Lung (tissue), 12 donors: ENCODE results near the gene HIBADH. TPM values are rescaled to one million over a fixed set of nuclear protein-coding genes. Genes with fewer than 3 reads are reported as not detected.
A peak's percentile ranks its signal among the peaks of the same experiment; 100 is the strongest.

Experiments
- ATAC-seq: fragments of 200-7000 bp; cut with Tn5 transposase; one replicate; pipeline ENCODE4 v1.9.1; 2020; ENCODE audit warnings: moderate number of reproducible peaks; ENCODE audit not compliant: insufficient read depth, low FRiP score
- DNase-seq, 3 donors: peaks; one replicate each; pipeline ENCODE4 v3.0.0-alpha.2; 2013 to 2017
- H3K27ac ChIP-seq, 2 donors: one replicate each; pipeline ENCODE4 v1.5.1; 2013; ENCODE audit warnings: mild to moderate bottlenecking in 2 of 2, moderate library complexity in 2 of 2, control low read depth in 1 of 2, inconsistent platforms in 1 of 2, low read depth in 1 of 2, low read length in 1 of 2
- H3K27me3 ChIP-seq, 3 donors: one replicate each; pipeline ENCODE4 v1.5.1; 2013; ENCODE audit warnings: low read length in 2 of 3; ENCODE audit not compliant: control insufficient read depth in 3 of 3, insufficient read depth in 3 of 3
- H3K36me3 ChIP-seq, 4 donors: one replicate each; pipeline ENCODE4 v1.5.1; 2013; ENCODE audit warnings: low read length in 4 of 4, mild to moderate bottlenecking in 1 of 4, moderate library complexity in 1 of 4; ENCODE audit not compliant: control insufficient read depth in 4 of 4, insufficient read depth in 4 of 4
- H3K4me1 ChIP-seq, 5 donors: one replicate each; pipeline ENCODE4 v1.5.1; 2013; ENCODE audit warnings: low read length in 5 of 5, mild to moderate bottlenecking in 2 of 5, moderate library complexity in 1 of 5; ENCODE audit not compliant: control insufficient read depth in 5 of 5, insufficient read depth in 5 of 5
- H3K4me3 ChIP-seq: one replicate; pipeline ENCODE4 v1.5.1; 2013; ENCODE audit warnings: mild to moderate bottlenecking, control low read depth, moderate library complexity
- H3K9ac ChIP-seq, 2 donors: one replicate each; pipeline ENCODE4 v1.5.1; 2013; ENCODE audit warnings: low read length in 2 of 2, control low read depth in 1 of 2; ENCODE audit not compliant: insufficient read depth in 1 of 2
- H3K9me3 ChIP-seq, 4 donors: one replicate each; pipeline ENCODE4 v1.5.1; 2013; ENCODE audit warnings: low read length in 3 of 4, mild to moderate bottlenecking in 1 of 4, moderate library complexity in 1 of 4; ENCODE audit not compliant: control insufficient read depth in 4 of 4, insufficient read depth in 3 of 4
- WGBS, 2 donors: extraction: QIAGEN DNeasy Blood & Tissue Kit; methylation state at CpG; one replicate each; pipeline ENCODE4 v1.1.7; 2013; 5-methylcytosine and 5-hydroxymethylcytosine counted together
- polyA plus RNA-seq, 2 donors: library from polyadenylated mRNA; stranded (reverse); fragments of 200-250 nt; gene quantifications; one replicate each; pipeline ENCODE4 v1.2.1, GENCODE V29; 2013
- total RNA-seq, 2 donors: library from RNA; depleted of rRNA in 1 of 2; stranded (reverse); fragments of >200 nt in 1 of 2; gene quantifications; one replicate each; pipeline ENCODE4 v1.2.1, GENCODE V29; 2014 to 2021
- TF ChIP-seq, protein P1 (sequence below): IDR thresholded peaks from 2 replicates; pipeline ENCODE4 v1.5.1; 2012; ENCODE audit warnings: mild to moderate bottlenecking; ENCODE audit errors: control extremely low read depth, extremely low read depth
- donor health status: control.
- donor health status: control.
- donor health status: Bipolar disorder and iron deficiency.
- donor health status: healthy.
- donor health status: DM: yes; HTN: yes; CAD: no.

HIBADH gene
- total and polyA plus RNA-seq, 4 donors = 13.7 to 39.2 (median 17.4) TPM

DNA sequence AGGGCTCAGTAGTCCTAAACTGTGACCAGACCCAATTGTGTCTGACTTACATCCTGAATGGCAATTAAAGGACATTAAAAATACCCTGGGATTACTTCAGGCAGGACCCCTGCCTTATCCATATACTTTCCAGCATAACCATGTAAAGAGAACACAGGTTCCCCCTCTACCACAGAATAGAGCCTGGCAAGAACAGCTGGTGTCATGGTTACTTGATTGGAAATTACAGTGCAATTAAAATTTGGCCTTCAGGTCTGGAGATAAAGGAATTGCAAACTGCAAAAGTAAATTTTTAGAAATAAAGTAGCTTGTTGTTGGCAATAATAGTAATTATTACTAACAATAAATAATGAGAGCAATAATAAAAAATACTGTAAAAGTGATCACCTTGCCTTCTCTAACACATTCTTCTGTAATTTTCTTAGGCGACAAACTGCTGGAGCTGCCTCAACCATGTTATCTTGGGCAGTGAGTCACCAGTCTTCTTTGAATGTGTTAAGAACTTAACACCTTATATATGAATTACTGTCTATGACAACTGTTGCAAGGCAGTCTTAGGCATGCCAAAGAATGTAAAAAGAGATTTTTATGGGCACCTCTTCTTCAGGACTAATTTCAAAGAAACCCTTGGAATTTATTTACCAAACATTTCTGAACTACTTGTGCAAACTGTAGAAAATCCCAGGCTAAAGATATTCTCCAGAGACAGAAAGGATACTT is 53.7 kb downstream of the HIBADH start:
- TF ChIP-seq, protein P1, sequence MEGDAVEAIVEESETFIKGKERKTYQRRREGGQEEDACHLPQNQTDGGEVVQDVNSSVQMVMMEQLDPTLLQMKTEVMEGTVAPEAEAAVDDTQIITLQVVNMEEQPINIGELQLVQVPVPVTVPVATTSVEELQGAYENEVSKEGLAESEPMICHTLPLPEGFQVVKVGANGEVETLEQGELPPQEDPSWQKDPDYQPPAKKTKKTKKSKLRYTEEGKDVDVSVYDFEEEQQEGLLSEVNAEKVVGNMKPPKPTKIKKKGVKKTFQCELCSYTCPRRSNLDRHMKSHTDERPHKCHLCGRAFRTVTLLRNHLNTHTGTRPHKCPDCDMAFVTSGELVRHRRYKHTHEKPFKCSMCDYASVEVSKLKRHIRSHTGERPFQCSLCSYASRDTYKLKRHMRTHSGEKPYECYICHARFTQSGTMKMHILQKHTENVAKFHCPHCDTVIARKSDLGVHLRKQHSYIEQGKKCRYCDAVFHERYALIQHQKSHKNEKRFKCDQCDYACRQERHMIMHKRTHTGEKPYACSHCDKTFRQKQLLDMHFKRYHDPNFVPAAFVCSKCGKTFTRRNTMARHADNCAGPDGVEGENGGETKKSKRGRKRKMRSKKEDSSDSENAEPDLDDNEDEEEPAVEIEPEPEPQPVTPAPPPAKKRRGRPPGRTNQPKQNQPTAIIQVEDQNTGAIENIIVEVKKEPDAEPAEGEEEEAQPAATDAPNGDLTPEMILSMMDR = no peak
- WGBS, 2 donors = 78 to 82% methylated on average over 1 of the region's 1 CpG

DNA sequence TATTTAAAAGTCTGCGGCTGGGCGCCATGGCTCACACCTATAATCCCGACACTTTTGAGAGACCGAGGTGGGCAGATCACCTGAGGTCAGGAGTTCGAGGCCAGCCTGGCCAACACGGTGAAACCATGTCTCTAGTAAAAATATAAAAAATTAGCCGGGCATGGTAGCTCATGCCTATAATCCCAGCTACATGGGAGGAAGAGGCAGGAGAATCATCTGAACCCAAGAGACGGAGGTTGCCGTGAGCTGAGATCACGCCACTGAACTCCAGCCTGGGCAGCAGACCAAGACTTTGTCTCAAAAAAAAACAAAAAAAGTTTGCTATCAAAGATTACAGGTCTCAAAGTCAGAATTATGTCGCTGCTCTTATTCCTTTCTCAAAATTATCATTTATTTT is 55.5 kb downstream of the HIBADH start:
- no peak overlapping the region for H3K27ac ChIP-seq
- no peaks in the 10 kb centered on the region for H3K9me3 ChIP-seq
- no peak overlapping the region for H3K9ac ChIP-seq
- H3K4me1 ChIP-seq = peaks cover 0 to 30% (median 8%) of the 10 kb centered on the region in 5 donors
- no peaks in the 10 kb centered on the region for H3K27me3 ChIP-seq
- TF ChIP-seq, protein P1 = no peak
- WGBS, 2 donors = 95 to 98% methylated on average over 11 of the region's 11 CpGs
- no peak overlapping the region for H3K4me3 ChIP-seq
- ATAC-seq (no peak), DNase-seq (no peak)
- no peaks in the 10 kb centered on the region for H3K36me3 ChIP-seq

More for the DNA sequence above, 53.7 kb downstream of the HIBADH start:
- Histone ChIP-seq H3K4me3 (no peak overlapping the region), H3K9ac (no peak overlapping the region), H3K27ac (no peak overlapping the region), H3K4me1 (peaks cover 0 to 19% (median 7%) of the 10 kb centered on the region in 5 donors), H3K9me3 (no peaks in the 10 kb centered on the region), H3K27me3 (no peaks in the 10 kb centered on the region), H3K36me3 (no peaks in the 10 kb centered on the region)
- no peak for DNase-seq
- ATAC-seq = no peak

DNA sequence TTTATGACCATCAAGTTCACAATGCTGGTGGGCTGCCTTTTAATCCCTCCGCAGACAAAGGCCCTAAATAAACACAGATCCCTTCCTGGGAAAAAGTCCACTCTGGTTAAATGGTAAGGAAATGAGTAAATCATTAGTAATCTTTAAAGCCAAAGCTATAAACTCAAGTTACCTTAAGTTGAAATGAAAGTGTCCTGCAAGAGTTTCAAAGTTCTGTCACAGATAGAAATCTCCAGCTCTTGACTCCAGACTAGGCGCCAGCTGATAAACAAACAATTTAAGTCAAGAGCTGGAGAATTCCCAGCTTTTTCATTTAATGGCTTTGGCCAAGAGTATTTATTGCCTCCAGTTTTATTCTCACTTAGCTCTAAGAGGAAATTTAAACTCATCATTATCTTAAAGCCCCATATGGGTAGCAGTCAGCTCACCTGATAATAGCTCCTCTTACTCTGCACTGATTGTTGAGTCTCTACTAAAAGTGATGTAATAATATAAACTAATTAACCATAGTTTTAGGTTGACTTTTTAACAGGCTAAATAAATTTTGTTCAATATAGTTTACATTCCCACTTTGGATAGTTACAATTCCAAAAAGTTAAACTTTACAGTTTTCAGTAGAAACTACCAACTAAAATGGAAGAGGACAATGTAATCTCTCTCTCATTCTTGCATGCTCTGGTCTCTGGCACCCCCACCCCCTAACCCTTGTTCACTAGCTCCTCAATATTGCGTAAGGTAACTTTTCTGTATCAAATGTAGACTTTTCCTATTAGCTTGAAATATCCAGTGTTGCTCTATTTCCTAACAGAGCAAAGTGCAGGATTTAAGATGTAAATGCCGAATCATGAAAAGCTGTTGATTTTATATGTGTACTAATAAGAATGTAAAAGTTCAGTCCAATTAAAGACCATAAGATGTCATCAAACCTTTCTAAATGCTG is 56.1 kb downstream of the HIBADH start:
- Histone ChIP-seq H3K36me3 (no peaks in the 10 kb centered on the region), H3K9ac (no peak overlapping the region), H3K4me1 (peaks cover 0 to 30% (median 8%) of the 10 kb centered on the region in 5 donors), H3K27me3 (no peaks in the 10 kb centered on the region), H3K4me3 (no peak overlapping the region), H3K9me3 (no peaks in the 10 kb centered on the region), H3K27ac (no peak overlapping the region)
- peak in 2 of 3 donors; percentile 66 to 74 for DNase-seq
- WGBS, 2 donors = 70 to 80% methylated on average over 4 of the region's 4 CpGs
- TF ChIP-seq, protein P1 = no peak
- no peak for ATAC-seq
